Measurements from ENCODE around the gene MYLIP. TPM values are rescaled to one million over a fixed set of nuclear protein-coding genes. Genes with fewer than 3 reads are reported as not detected.
A peak's percentile ranks its signal among the peaks of the same experiment; 100 is the strongest.

Gene MYLIP
- total and polyA plus RNA-seq, 4 donors: 35.1 to 57.6 (median 50.6) TPM

DNA sequence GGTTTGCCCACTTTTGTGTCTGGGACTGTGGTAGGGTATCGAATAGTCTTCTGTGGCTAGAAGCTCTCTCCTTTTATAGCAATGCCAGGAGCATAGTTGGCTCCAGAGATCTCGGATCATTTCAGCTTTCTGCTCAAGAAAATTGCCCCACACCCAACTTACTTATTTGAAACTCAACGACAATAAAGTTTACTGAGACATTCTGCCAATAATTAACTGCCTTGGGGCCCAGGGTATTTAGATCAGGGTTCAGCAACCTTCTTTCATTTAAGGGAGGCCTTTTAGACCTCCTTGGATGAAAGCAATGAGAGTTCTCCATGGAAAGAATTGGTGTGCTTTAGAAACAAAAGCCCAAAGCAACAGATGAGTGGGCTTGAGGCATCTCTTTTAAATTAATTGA, 55.7 kb downstream of the MYLIP start:
- H3K27me3 ChIP-seq (ENCODE audit: control insufficient read depth in 1 of 2, insufficient read depth in 2 of 2, low read length in 1 of 2): peaks cover 0 to 1% of the 10 kb centered on the region in 2 donors
- WGBS, 2 donors: 63 to 73% methylated on average over 3 of the region's 3 CpGs
- peaks cover 1% of the 10 kb centered on the region for H3K9me3 ChIP-seq (ENCODE audit: control insufficient read depth, low read length)
- no peaks in the 10 kb centered on the region for H3K4me1 ChIP-seq (ENCODE audit: control insufficient read depth in 1 of 2, insufficient read depth in 2 of 2, low read length in 2 of 2)
- no peak overlapping the region for H3K27ac ChIP-seq (ENCODE audit: low read depth in 1 of 2, low read length in 2 of 2)
- no peaks in the 10 kb centered on the region for H3K36me3 ChIP-seq (ENCODE audit: control insufficient read depth in 1 of 2, insufficient read depth in 2 of 2, low read length in 1 of 2)
- DNase-seq: no peak
- no peak overlapping the region for H3K4me3 ChIP-seq (ENCODE audit: low read length in 2 of 2)
- intact Hi-C loops (cut with DNase I): loop anchor here (5.0 kb wide), 3 partner anchors 47 to 492 kb away; no protein-coding TSS in a partner anchor
- ATAC-seq (ENCODE audit: low FRiP score): no peak

DNA sequence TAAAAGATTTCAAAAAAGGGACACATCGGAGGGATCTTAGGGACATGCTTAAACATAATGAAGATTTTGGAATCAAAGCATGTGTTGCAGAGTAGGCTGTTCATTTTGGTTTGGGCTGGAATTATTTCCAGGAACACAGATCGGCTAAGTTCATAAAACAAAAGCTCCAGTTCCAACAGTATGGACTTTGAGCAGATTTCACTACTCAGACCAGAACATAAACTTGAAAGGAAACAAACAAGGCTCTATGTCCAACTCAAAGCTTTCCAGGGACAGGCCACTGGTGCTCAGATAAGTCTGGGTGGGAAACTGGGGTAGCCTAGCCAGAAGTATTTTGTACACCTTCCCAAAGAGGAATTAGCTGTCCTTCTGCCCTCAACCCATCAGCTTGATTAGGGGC, 58.3 kb downstream of the MYLIP start:
- no peaks in the 10 kb centered on the region for H3K4me1 ChIP-seq (ENCODE audit: control insufficient read depth in 1 of 2, insufficient read depth in 2 of 2, low read length in 2 of 2)
- intact Hi-C loops (cut with DNase I): no loop called here
- WGBS, 2 donors: 50 to 51% methylated on average over 2 of the region's 2 CpGs

DNA sequence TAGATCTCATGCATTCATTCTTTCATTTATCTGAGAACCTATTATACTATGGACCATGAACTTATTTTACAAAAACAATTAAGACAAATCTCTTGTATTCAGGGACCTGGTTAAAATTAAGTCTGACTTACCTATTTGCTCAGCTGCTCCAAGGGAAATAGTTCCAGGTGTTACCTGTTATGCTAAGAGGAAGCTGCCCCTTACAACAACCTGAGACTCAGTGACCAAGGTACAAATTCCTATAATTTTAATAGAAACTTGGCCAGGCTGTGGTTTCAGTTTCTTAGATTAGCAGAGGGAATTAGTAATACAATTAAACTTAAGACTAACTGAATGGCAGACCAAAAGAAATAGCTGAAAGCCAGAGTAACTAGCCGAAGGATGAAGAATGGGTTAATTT, 61.3 kb downstream of the MYLIP start:
- Histone ChIP-seq H3K36me3 (ENCODE audit: control insufficient read depth in 1 of 2, insufficient read depth in 2 of 2, low read length in 1 of 2) (no peaks in the 10 kb centered on the region), H3K4me3 (ENCODE audit: low read length in 2 of 2) (no peak overlapping the region), H3K4me1 (ENCODE audit: control insufficient read depth in 1 of 2, insufficient read depth in 2 of 2, low read length in 2 of 2) (no peaks in the 10 kb centered on the region), H3K9me3 (ENCODE audit: control insufficient read depth, low read length) (no peaks in the 10 kb centered on the region), H3K27me3 (ENCODE audit: control insufficient read depth in 1 of 2, insufficient read depth in 2 of 2, low read length in 1 of 2) (no peaks in the 10 kb centered on the region), H3K27ac (ENCODE audit: low read depth in 1 of 2, low read length in 2 of 2) (peak overlapping the region in 1 of 2 donors; percentile 53)
- WGBS, 2 donors: 0 to 6% methylated on average over 1 of the region's 1 CpG
- DNase-seq: no peak
- no peak for ATAC-seq (ENCODE audit: low FRiP score)
- intact Hi-C loops (cut with DNase I): no loop called here

More for the DNA sequence above, 58.3 kb downstream of the MYLIP start:
- H3K36me3 ChIP-seq (ENCODE audit: control insufficient read depth in 1 of 2, insufficient read depth in 2 of 2, low read length in 1 of 2): no peaks in the 10 kb centered on the region
- peak overlapping the region; percentile 62 to 89 for H3K27ac ChIP-seq (ENCODE audit: low read depth in 1 of 2, low read length in 2 of 2)
- no peak for DNase-seq
- no peaks in the 10 kb centered on the region for H3K27me3 ChIP-seq (ENCODE audit: control insufficient read depth in 1 of 2, insufficient read depth in 2 of 2, low read length in 1 of 2)
- H3K4me3 ChIP-seq (ENCODE audit: low read length in 2 of 2): no peak overlapping the region
- no peaks in the 10 kb centered on the region for H3K9me3 ChIP-seq (ENCODE audit: control insufficient read depth, low read length)
- no peak for ATAC-seq (ENCODE audit: low FRiP score)

DNA sequence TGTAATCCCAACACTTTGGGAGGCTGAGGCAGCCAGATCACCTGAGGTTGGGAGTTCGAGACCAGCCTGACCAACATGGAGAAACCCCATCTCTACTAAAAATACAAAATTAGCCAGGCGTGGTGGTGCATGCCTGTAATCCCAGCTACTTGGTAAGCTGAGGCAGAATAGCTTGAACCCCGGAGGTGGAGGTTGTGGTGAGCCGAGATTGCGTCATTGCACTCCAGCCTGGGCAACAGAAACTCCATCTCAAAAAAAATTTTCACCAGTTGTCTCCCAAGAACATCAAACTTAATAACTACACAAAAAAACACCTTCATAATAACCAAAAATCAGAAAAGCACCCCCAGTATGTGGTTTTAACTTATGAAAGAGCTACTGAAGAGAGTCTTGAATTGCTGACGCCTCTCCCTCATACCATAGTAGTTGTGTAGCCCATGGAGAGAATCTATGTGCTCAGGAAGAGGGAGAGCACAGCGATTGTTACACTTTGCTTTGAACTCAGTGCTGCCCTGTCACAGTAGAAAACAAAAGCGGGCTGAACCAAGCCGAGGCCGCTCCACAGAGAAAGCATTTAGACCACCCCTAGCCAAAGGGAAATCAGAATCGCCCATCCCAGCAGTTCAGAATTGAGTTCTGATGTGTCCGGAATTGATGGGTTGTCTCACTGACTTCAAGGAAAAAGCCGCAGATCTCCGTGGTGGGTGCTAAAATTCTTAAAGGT, 67.5 kb downstream of the MYLIP start:
- DNase-seq (no peak), ATAC-seq (ENCODE audit: low FRiP score) (no peak)
- 93 to 95% methylated on average over 14 of the region's 14 CpGs for WGBS, 2 donors
- Histone ChIP-seq H3K36me3 (ENCODE audit: control insufficient read depth in 1 of 2, insufficient read depth in 2 of 2, low read length in 1 of 2) (no peaks in the 10 kb centered on the region), H3K27me3 (ENCODE audit: control insufficient read depth in 1 of 2, insufficient read depth in 2 of 2, low read length in 1 of 2) (no peaks in the 10 kb centered on the region), H3K4me3 (ENCODE audit: low read length in 2 of 2) (no peak overlapping the region), H3K4me1 (ENCODE audit: control insufficient read depth in 1 of 2, insufficient read depth in 2 of 2, low read length in 2 of 2) (peaks cover 0 to 2% of the 10 kb centered on the region in 2 donors), H3K27ac (ENCODE audit: low read depth in 1 of 2, low read length in 2 of 2) (no peak overlapping the region), H3K9me3 (ENCODE audit: control insufficient read depth, low read length) (no peaks in the 10 kb centered on the region)
- intact Hi-C loops (cut with DNase I): no loop called here

DNA sequence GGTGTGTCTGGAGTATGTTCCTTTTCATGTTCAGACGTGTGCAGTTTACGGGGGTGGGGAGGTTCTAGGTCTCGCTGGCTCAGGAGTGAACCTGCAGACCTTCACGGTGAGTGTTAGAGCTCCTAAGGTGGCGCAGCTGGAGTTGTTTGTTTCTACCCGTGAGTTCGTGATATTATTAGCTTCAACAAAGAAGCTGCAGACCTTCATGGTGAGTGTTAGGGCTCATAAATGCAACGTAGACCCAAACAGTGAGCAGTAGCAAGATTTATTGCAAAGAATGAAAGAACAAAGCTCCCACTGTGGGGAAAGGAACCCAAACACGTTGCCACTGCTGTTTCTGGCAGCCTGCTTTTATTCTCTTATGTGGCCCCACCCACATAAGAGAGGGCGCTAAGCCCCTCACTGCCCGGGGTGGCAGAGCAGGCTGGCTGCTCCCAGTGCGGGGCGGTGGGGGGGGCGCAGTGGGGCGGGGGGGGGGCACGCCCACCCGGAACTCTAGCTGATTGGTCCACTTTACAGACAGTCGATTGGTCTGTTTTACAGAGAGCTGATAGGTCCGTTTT, 68.2 kb downstream of the MYLIP start:
- WGBS, 2 donors: 81 to 86% methylated on average over 19 of the region's 19 CpGs
- no peak overlapping the region for H3K4me3 ChIP-seq (ENCODE audit: low read length in 2 of 2)
- H3K36me3 ChIP-seq (ENCODE audit: control insufficient read depth in 1 of 2, insufficient read depth in 2 of 2, low read length in 1 of 2): no peaks in the 10 kb centered on the region
- H3K4me1 ChIP-seq (ENCODE audit: control insufficient read depth in 1 of 2, insufficient read depth in 2 of 2, low read length in 2 of 2): peaks cover 0 to 2% of the 10 kb centered on the region in 2 donors
- intact Hi-C loops (cut with DNase I): no loop called here
- H3K9me3 ChIP-seq (ENCODE audit: control insufficient read depth, low read length): no peaks in the 10 kb centered on the region
- DNase-seq (no peak), ATAC-seq (ENCODE audit: low FRiP score) (no peak)
- no peak overlapping the region for H3K27ac ChIP-seq (ENCODE audit: low read depth in 1 of 2, low read length in 2 of 2)
- no peaks in the 10 kb centered on the region for H3K27me3 ChIP-seq (ENCODE audit: control insufficient read depth in 1 of 2, insufficient read depth in 2 of 2, low read length in 1 of 2)

Small RNA genes within 50 kb of the gene (microRNA-seq; reads per million reads assigned to microRNA genes)
- gene MIR4639: 0 to 0.60 reads per million in 2 donors

Other genes starting within 250 kb of the MYLIP start
- 10 to 100 TPM; 17.3 to 23.8 TPM for gene GMPR, start 109.5 kb downstream of the MYLIP start, total RNA-seq
- 10 to 100 TPM; 33.3 to 34.5 TPM for gene GMPR, start 109.5 kb downstream of the MYLIP start, polyA plus RNA-seq

All from aorta (tissue), 5 donors.